ENCODE data around the gene EPB41L4A. TPM values are rescaled to one million over a fixed set of nuclear protein-coding genes. Genes with fewer than 3 reads are reported as not detected.

The EPB41L4A gene
- total RNA-seq, 1 donor from 2014 or later = 37.7 TPM

DNA sequence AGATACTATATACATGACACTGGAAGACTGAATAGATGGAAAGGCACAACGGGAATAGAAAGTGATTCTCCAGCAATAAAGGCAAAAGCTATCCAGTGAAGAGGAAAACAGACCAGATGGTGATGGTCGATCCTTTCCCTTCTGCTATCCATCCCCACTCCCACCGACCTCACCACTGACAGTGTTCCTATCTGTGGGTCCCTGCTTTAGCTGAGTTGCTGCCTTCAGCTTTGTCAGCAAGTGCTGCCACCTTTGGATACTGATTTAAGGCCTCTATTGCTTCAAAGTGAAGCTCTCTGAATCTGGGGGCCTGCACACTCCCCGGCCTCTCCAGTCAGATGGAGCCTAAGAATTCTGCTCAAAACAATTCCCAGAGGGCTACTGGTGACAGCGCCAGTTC lies 32.3 kb downstream of the EPB41L4A start:
- TF ChIP-seq, protein P1, sequence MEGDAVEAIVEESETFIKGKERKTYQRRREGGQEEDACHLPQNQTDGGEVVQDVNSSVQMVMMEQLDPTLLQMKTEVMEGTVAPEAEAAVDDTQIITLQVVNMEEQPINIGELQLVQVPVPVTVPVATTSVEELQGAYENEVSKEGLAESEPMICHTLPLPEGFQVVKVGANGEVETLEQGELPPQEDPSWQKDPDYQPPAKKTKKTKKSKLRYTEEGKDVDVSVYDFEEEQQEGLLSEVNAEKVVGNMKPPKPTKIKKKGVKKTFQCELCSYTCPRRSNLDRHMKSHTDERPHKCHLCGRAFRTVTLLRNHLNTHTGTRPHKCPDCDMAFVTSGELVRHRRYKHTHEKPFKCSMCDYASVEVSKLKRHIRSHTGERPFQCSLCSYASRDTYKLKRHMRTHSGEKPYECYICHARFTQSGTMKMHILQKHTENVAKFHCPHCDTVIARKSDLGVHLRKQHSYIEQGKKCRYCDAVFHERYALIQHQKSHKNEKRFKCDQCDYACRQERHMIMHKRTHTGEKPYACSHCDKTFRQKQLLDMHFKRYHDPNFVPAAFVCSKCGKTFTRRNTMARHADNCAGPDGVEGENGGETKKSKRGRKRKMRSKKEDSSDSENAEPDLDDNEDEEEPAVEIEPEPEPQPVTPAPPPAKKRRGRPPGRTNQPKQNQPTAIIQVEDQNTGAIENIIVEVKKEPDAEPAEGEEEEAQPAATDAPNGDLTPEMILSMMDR (IDR thresholded peaks at IDR 0.05; ENCODE audit: unreplicated experiment) = no peak
- no peak overlapping the region for H3K27ac Mint-ChIP-seq
- DNase-seq (ENCODE audit: low spot score, unreplicated experiment) = no peak
- H3K27me3 Mint-ChIP-seq = no peaks in the 10 kb centered on the region
- H3K4me1 Mint-ChIP-seq (ENCODE audit: low read depth) = peaks cover 23% of the 10 kb centered on the region
- H3K36me3 Mint-ChIP-seq (ENCODE audit: insufficient read depth) = no peaks in the 10 kb centered on the region
- no peak overlapping the region for H3K4me3 Mint-ChIP-seq (ENCODE audit: low read depth)
- no peaks in the 10 kb centered on the region for H3K9me3 Mint-ChIP-seq (ENCODE audit: low read depth)

DNA sequence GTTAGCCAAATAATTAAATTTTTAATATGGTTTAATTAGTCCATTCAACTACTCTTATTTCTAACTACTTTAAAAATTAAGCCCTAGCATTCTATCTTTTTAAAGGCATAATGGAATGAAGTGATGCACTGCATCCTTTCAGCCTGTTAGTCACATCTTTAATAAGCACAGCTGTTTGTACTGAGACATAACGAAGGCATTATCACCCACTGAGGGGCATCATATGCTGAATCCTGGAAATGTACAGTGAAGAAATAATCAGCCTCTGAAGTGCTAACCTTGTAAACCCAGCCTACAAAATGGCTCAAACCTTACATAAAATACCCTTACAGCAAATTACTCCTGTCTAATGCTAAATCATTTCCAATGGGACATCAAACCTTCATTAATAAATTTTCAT lies 33.1 kb downstream of the EPB41L4A start:
- H3K27ac Mint-ChIP-seq = no peak overlapping the region
- no peak for DNase-seq (ENCODE audit: low spot score, unreplicated experiment)
- TF ChIP-seq, protein P1 (IDR thresholded peaks at IDR 0.05; ENCODE audit: unreplicated experiment) = no peak
- no peaks in the 10 kb centered on the region for H3K27me3 Mint-ChIP-seq
- peaks cover 23% of the 10 kb centered on the region for H3K4me1 Mint-ChIP-seq (ENCODE audit: low read depth)
- H3K36me3 Mint-ChIP-seq (ENCODE audit: insufficient read depth) = no peaks in the 10 kb centered on the region
- H3K4me3 Mint-ChIP-seq (ENCODE audit: low read depth) = no peak overlapping the region
- no peaks in the 10 kb centered on the region for H3K9me3 Mint-ChIP-seq (ENCODE audit: low read depth)

DNA sequence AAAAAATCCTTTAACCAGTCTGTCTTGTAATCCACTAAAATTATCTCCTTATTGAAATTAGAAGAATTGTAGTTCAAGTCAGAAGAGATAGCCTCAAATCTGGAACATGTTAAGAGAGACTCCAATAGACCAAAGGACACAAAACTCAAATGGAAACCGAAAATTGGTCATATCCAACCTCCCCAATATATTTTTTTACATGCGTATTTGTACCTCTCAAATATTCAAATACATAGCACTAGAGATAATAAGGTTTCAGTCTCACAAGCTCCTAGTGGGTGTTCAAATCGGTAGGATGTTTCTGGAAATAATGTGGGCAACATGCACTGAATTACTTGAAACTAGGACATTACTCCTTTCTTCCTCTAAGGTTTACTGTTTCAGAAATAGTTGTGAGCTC lies 33.5 kb downstream of the EPB41L4A start:
- Mint-ChIP-seq H3K36me3 (ENCODE audit: insufficient read depth) (no peaks in the 10 kb centered on the region), H3K4me1 (ENCODE audit: low read depth) (peaks cover 23% of the 10 kb centered on the region), H3K4me3 (ENCODE audit: low read depth) (no peak overlapping the region), H3K9me3 (ENCODE audit: low read depth) (no peaks in the 10 kb centered on the region), H3K27me3 (no peaks in the 10 kb centered on the region), H3K27ac (no peak overlapping the region)
- no peak for DNase-seq (ENCODE audit: low spot score, unreplicated experiment)
- TF ChIP-seq, protein P1 (IDR thresholded peaks at IDR 0.05; ENCODE audit: unreplicated experiment) = no peak

DNA sequence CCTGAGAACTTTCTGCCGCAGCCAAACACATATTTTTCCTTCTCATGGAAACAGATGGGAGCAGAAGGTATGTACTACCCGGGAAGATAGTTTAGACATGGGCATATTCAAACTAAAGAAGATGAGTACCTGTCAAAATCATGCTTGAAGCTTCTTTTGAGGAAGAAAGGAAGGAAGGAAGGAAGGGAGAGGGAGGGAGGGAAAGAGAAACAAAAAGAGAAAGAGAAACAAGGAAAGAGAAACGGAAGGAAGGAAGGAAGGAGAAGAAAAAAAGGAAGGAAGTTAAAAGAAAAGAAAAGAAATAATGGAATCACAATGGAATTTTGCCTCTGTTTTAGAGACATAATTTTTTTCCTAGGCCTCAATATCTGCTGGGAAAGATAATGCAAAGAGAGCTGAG lies 34.6 kb downstream of the EPB41L4A start:
- Mint-ChIP-seq H3K36me3 (ENCODE audit: insufficient read depth) (no peaks in the 10 kb centered on the region), H3K27me3 (no peaks in the 10 kb centered on the region), H3K9me3 (ENCODE audit: low read depth) (no peaks in the 10 kb centered on the region), H3K4me1 (ENCODE audit: low read depth) (peaks cover 13% of the 10 kb centered on the region), H3K4me3 (ENCODE audit: low read depth) (no peak overlapping the region), H3K27ac (no peak overlapping the region)
- DNase-seq (ENCODE audit: low spot score, unreplicated experiment) = no peak
- TF ChIP-seq, protein P1 (IDR thresholded peaks at IDR 0.05; ENCODE audit: unreplicated experiment) = no peak

DNA sequence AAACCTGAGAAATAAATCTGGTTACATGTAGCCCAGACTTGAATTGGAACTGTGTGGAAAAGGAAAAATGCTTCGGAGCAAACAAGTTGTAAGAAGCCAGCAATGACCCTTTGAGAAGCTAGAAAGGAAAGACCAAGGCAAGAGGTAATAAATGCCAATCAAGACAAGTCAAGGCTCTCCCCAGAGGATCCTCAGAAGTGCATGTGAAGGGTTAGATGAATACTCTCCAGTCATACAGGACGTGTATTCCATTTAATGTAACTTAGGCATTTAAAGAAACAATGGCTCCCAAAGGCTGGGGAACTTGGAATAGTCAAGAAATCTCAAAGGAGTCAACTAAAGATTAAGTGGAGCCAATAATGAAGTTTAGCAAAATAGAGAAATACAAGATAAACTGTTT lies 36.2 kb downstream of the EPB41L4A start:
- no peak for DNase-seq (ENCODE audit: low spot score, unreplicated experiment)
- Mint-ChIP-seq H3K4me1 (ENCODE audit: low read depth) (peaks cover 5% of the 10 kb centered on the region), H3K9me3 (ENCODE audit: low read depth) (no peaks in the 10 kb centered on the region), H3K4me3 (ENCODE audit: low read depth) (no peak overlapping the region), H3K27me3 (no peaks in the 10 kb centered on the region), H3K36me3 (ENCODE audit: insufficient read depth) (no peaks in the 10 kb centered on the region), H3K27ac (no peak overlapping the region)
- TF ChIP-seq, protein P1 (IDR thresholded peaks at IDR 0.05; ENCODE audit: unreplicated experiment) = no peak

Measured in progenitor cell of endocrine pancreas (in vitro differentiated cells).